ENCODE measurements around the gene ASAP3.

Gene ASAP3

DNA sequence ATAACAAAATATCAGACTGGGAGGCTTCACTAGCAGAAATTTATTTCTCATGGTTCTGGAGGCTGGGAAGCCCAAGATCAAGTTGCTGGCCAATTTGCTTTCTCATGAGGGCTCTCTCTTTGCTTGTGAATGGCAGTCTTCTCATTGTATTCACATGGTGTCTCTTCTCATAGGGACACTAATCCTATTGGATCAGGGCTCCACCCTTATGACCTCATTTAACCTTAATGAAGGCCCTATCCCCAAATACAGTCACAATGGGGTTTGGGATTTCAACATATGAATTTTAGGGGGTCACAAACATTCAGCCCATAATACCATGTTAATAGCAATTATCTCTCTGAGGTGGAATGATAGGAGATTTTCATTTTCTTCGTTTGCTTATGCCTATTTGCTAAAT is 84.8 kb downstream of the ASAP3 start:
- Histone ChIP-seq H3K9ac (ENCODE audit: low read depth, low read length) (no peak overlapping the region), H3K36me3 (ENCODE audit: insufficient read depth, low read length) (no peaks in the 10 kb centered on the region), H3K9me3 (ENCODE audit: insufficient read depth, low read length, severe bottlenecking) (no peaks in the 10 kb centered on the region), H3K4me1 (ENCODE audit: insufficient read depth, low read length) (peaks cover 10% of the 10 kb centered on the region), H3K27me3 (ENCODE audit: insufficient read depth, low read length, poor library complexity) (no peaks in the 10 kb centered on the region), H3K4me3 (ENCODE audit: low read depth in 1 of 2, low read length in 2 of 2) (no peak overlapping the region), H4K20me1 (ENCODE audit: insufficient read depth, low read length) (no peaks in the 10 kb centered on the region), H3K4me2 (ENCODE audit: insufficient read depth, low read length) (no peak overlapping the region), H3K79me2 (ENCODE audit: insufficient read depth, low read length) (no peaks in the 10 kb centered on the region), H2AFZ (ENCODE audit: low read depth, low read length) (no peak overlapping the region), H3K27ac (ENCODE audit: low read length) (no peak overlapping the region)
- ATAC-seq (ENCODE audit: insufficient read depth, low read depth) (no peak), DNase-seq (no peak)
- TF ChIP-seq EZH2 (IDR thresholded peaks at IDR 0.05; ENCODE audit: borderline replicate concordance, low read depth, low read length, severe bottlenecking), result no peak
- TF ChIP-seq, protein P1, sequence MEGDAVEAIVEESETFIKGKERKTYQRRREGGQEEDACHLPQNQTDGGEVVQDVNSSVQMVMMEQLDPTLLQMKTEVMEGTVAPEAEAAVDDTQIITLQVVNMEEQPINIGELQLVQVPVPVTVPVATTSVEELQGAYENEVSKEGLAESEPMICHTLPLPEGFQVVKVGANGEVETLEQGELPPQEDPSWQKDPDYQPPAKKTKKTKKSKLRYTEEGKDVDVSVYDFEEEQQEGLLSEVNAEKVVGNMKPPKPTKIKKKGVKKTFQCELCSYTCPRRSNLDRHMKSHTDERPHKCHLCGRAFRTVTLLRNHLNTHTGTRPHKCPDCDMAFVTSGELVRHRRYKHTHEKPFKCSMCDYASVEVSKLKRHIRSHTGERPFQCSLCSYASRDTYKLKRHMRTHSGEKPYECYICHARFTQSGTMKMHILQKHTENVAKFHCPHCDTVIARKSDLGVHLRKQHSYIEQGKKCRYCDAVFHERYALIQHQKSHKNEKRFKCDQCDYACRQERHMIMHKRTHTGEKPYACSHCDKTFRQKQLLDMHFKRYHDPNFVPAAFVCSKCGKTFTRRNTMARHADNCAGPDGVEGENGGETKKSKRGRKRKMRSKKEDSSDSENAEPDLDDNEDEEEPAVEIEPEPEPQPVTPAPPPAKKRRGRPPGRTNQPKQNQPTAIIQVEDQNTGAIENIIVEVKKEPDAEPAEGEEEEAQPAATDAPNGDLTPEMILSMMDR (IDR thresholded peaks at IDR 0.05; ENCODE audit: borderline replicate concordance, extremely low read depth, low read length, poor library complexity, severe bottlenecking), result no peak

DNA sequence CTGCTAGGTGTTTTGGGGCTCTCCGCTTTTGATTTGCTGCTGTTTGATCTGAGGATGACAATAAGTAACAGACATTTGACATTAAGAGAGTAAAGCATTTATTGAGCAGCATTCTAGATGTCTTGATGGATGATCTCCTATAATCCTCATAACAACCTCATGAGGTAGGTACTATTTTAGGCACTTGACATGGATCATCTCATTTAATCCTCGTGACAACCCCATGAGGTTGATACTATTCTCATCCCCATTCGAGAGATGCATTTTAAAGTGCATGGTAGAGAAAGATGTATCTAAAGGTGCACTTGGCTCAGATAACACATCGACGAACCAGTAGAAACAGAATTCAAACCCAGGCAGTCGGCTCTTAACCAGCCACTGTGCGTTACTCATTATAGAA is 86.1 kb downstream of the ASAP3 start:
- Histone ChIP-seq H3K27me3 (ENCODE audit: insufficient read depth, low read length, poor library complexity) (no peaks in the 10 kb centered on the region), H3K4me3 (ENCODE audit: low read depth in 1 of 2, low read length in 2 of 2) (no peak overlapping the region), H3K4me2 (ENCODE audit: insufficient read depth, low read length) (no peak overlapping the region), H3K27ac (ENCODE audit: low read length) (no peak overlapping the region), H2AFZ (ENCODE audit: low read depth, low read length) (no peak overlapping the region), H3K9me3 (ENCODE audit: insufficient read depth, low read length, severe bottlenecking) (no peaks in the 10 kb centered on the region), H4K20me1 (ENCODE audit: insufficient read depth, low read length) (no peaks in the 10 kb centered on the region), H3K36me3 (ENCODE audit: insufficient read depth, low read length) (no peaks in the 10 kb centered on the region), H3K4me1 (ENCODE audit: insufficient read depth, low read length) (no peaks in the 10 kb centered on the region), H3K79me2 (ENCODE audit: insufficient read depth, low read length) (no peaks in the 10 kb centered on the region), H3K9ac (ENCODE audit: low read depth, low read length) (no peak overlapping the region)
- DNase-seq (no peak), ATAC-seq (ENCODE audit: insufficient read depth, low read depth) (no peak)
- TF ChIP-seq, protein P1 (IDR thresholded peaks at IDR 0.05; ENCODE audit: borderline replicate concordance, extremely low read depth, low read length, poor library complexity, severe bottlenecking), result no peak
- no peak for TF ChIP-seq EZH2 (IDR thresholded peaks at IDR 0.05; ENCODE audit: borderline replicate concordance, low read depth, low read length, severe bottlenecking)

DNA sequence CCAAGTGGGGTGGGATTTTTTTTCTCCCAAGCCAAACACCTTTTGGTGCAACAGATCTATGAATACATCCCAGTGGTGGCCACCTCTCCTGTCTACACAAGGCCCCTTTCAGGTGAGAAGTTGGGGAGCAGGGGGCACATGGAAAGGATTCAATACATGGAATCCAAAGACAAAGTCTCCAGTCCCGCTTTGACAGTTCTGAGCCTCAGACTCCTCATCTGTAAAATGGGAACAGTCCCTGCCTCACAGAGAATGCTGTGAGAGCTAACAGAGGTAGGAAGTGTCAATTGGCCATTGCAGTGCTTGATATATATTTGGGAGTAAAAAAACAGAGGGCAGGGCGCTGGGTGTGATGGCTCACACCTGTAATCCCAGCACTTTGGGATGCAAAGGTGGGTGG is 87.6 kb downstream of the ASAP3 start:
- Histone ChIP-seq H3K79me2 (ENCODE audit: insufficient read depth, low read length) (no peaks in the 10 kb centered on the region), H3K9me3 (ENCODE audit: insufficient read depth, low read length, severe bottlenecking) (no peaks in the 10 kb centered on the region), H4K20me1 (ENCODE audit: insufficient read depth, low read length) (no peaks in the 10 kb centered on the region), H2AFZ (ENCODE audit: low read depth, low read length) (no peak overlapping the region), H3K4me2 (ENCODE audit: insufficient read depth, low read length) (no peak overlapping the region), H3K4me1 (ENCODE audit: insufficient read depth, low read length) (no peaks in the 10 kb centered on the region), H3K4me3 (ENCODE audit: low read depth in 1 of 2, low read length in 2 of 2) (no peak overlapping the region), H3K27ac (ENCODE audit: low read length) (no peak overlapping the region), H3K27me3 (ENCODE audit: insufficient read depth, low read length, poor library complexity) (no peaks in the 10 kb centered on the region), H3K36me3 (ENCODE audit: insufficient read depth, low read length) (no peaks in the 10 kb centered on the region), H3K9ac (ENCODE audit: low read depth, low read length) (no peak overlapping the region)
- ATAC-seq (ENCODE audit: insufficient read depth, low read depth) (no peak), DNase-seq (no peak)
- TF ChIP-seq, protein P1 (IDR thresholded peaks at IDR 0.05; ENCODE audit: borderline replicate concordance, extremely low read depth, low read length, poor library complexity, severe bottlenecking), result no peak
- no peak for TF ChIP-seq EZH2 (IDR thresholded peaks at IDR 0.05; ENCODE audit: borderline replicate concordance, low read depth, low read length, severe bottlenecking)

DNA sequence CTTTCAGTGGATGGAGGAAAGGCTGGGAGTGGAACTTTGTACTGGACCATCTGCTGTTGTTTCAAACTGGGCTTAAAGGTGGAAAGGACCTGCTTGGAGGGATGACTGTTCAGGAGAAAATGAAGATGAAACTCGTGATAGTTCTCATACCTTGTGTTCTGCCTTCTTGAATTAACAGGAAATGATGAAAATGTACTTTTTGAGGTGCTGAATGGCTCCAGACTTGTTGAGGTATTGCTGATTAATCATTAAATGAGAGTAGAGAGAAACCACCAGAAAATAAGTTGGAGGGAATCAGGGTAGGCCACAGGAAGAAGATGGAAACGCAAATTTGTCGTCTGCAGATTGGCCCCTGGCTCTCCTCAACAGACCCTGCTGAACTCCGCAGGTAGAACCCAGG is 88.1 kb downstream of the ASAP3 start:
- H3K9ac ChIP-seq (ENCODE audit: low read depth, low read length), result no peak overlapping the region

More for the DNA sequence above, 88.1 kb downstream of the ASAP3 start:
- Histone ChIP-seq H4K20me1 (ENCODE audit: insufficient read depth, low read length) (no peaks in the 10 kb centered on the region), H3K27me3 (ENCODE audit: insufficient read depth, low read length, poor library complexity) (no peaks in the 10 kb centered on the region), H3K79me2 (ENCODE audit: insufficient read depth, low read length) (no peaks in the 10 kb centered on the region), H2AFZ (ENCODE audit: low read depth, low read length) (no peak overlapping the region), H3K4me2 (ENCODE audit: insufficient read depth, low read length) (no peak overlapping the region), H3K36me3 (ENCODE audit: insufficient read depth, low read length) (no peaks in the 10 kb centered on the region), H3K9me3 (ENCODE audit: insufficient read depth, low read length, severe bottlenecking) (no peaks in the 10 kb centered on the region), H3K4me1 (ENCODE audit: insufficient read depth, low read length) (no peaks in the 10 kb centered on the region), H3K4me3 (ENCODE audit: low read depth in 1 of 2, low read length in 2 of 2) (no peak overlapping the region), H3K27ac (ENCODE audit: low read length) (no peak overlapping the region)
- DNase-seq, result no peak
- ATAC-seq (ENCODE audit: insufficient read depth, low read depth), result no peak
- no peak for TF ChIP-seq EZH2 (IDR thresholded peaks at IDR 0.05; ENCODE audit: borderline replicate concordance, low read depth, low read length, severe bottlenecking)
- TF ChIP-seq, protein P1 (IDR thresholded peaks at IDR 0.05; ENCODE audit: borderline replicate concordance, extremely low read depth, low read length, poor library complexity, severe bottlenecking), result no peak
